COR-L47 (cell line): ENCODE results near the gene SEMA4A.
"Not testable (repeated sequence)": the region's sequence is repeated elsewhere in the genome, so short reads cannot be mapped to it uniquely, and the experiment has no call there.

ENCODE experiments used
- DNase-seq: peaks from one replicate; lab custom pipeline; 2025; lab: John Stamatoyannopoulos, UW

The SEMA4A gene

DNA sequence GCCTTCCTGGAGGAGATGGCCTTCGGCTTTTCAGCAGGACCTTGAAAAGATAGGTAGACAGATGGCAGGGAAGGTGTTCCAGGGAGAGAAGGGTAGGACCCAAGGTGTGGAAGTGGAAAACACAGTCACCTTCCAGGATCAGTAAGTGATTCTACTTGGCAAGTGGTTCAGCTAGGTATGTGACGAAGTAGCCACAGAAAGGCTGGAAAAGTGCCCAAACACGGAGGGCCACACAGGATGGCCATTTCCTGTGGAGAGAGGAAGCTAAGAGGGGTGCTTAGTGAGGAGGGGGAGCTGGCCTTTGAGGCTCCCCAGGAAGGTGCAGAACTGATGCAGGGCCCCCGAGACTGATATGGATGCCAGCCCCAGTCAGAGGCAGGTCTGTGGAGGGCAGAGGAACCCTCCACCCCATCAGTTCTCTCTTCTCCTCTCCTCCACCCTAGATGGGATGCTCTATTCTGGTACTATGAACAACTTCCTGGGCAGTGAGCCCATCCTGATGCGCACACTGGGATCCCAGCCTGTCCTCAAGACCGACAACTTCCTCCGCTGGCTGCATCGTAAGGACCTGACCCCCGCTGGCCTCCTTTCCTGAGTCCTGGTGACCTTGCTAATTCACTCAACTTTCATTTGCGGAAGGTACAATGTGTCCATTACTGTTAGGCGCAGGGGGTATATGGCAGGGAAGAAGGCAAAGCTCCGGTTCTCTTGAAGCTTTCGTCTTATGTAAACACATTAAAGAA, 6.8 kb downstream of the SEMA4A start:
- no peak for DNase-seq

DNA sequence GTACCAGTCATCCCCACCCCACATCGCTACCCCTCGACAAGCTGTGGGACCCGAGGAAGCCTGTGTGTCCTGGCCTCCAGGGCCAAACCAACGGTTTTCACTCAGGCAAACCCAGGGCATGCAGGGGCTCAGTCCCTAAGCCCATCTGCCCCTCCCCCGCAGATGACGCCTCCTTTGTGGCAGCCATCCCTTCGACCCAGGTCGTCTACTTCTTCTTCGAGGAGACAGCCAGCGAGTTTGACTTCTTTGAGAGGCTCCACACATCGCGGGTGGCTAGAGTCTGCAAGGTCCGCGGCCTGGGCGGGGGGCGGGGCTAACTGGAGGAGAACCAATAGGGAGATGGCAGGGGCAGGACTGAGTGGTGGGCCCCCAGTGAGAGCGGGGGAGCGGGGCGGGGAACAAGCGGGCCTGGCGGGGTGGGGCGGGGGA, 7.4 kb downstream of the SEMA4A start:
- no peak for DNase-seq

DNA sequence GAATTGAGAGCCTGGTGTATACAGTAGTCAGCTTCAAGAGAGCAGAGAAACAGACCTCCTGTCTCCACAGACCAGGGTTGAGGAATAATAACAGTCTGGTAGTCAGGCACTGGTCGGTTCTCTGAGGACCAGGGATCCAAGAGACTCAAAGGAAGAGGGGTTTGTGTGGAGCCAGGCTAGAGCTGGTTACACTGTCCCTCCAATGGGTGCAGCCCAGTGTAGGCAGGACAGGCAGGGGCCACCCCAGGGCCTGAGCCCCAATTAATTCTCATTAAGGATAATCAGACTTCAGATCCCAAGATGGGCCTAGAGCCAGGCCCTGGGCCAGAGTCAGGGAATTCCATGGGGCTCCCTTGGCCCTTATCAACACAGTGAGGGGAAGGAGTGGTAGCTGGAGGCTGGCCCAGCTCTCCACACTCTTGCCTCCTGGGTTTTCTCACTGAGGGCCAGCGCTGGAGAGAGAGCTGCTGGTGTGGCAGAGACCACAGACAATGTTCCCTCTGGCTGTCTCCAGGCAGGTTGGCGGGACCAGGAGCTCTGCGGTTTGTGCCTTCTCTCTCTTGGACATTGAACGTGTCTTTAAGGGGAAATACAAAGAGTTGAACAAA, 9.1 kb downstream of the SEMA4A start:
- DNase-seq = no peak

DNA sequence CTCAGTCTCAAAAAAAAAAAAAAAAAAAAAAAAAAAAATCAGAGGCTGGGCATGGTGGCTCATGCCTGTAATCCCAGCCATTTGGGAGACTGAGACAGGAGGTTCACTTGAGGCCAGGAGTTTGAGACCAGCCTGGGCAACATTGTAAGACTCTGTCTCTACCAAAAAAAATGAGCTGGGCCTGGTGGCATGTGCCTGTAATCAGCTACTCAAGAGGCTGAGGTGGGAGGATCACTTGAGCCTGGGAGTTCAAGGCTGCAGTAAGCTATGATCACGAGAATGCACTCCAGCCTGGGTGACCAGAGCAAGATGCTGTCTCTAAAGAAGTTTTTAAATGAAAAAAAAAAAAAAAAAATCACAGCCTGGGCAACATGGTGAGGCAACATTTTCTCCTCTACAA, 10.3 kb downstream of the SEMA4A start:
- no peak for DNase-seq

DNA sequence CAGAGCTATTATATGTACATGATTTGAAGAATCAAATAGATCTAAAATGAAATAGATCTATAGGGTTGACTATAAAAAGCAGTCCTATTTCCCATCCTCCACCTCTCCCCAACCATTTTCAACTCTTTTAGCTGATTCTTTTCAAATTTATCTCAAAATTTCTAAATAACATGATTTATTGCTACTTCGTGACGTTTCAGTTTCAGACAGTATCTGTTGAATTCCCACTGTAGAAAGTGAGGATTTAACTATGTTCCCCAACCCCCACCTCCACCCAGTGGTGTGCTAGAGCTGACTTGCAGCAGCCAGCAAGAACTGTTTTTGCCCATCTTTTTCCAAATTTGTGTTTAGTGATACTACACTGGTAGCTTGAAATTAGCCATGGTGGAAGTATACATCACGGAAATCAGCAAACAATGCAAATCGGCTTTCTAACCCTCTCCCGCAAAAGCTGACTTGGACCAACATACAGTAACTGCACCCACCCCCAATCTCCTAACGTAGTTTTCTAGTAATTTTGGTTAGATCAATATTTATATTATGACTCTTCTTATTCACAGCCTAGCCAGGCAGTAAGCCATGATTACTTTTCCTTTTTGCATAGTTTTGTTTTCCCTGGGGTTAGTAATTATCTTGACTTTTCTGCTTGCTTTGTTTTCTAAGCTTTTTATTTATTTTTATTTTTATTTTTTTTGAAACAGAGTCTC, 10.9 kb downstream of the SEMA4A start:
- no peak for DNase-seq

DNA sequence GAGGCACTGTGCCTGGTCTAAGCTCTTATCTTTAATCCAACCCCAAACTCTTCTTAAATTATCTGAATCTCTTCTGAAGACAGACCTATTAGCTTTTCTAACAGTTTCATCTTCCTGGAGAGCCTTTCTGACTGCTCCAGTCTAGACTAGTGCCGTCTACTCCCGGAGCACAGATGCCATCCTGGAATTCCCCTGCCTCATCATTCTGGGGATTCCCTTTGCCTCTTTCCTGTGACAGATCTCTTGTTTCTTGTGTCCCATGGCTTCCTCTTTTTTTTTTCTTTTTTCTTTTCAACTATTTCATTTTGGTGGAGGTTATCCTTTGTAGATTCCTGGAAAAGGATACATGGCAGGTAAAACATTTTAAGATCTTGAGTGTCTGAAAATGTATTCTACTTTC, 11.7 kb downstream of the SEMA4A start:
- DNase-seq = no peak

DNA sequence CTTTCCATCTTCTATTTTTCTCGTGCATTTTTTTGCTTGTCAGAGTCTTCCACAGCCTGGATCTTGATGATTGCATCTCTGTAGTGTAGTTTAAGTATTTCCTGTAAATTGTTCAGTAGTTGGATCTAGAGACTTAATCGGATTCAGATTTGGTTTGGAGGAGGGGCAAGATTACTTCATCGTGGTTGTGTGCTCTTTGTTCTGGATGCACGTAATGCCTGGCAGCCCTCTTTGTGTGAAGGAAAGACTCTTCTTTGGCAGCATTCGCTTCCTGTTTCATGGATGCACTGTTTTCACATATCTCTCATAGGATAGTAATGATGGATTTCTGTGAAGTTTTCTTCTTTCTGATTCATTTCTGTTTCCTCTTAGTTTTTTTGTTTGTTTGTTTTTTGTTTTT, 14.2 kb downstream of the SEMA4A start:
- DNase-seq = no peak

DNA sequence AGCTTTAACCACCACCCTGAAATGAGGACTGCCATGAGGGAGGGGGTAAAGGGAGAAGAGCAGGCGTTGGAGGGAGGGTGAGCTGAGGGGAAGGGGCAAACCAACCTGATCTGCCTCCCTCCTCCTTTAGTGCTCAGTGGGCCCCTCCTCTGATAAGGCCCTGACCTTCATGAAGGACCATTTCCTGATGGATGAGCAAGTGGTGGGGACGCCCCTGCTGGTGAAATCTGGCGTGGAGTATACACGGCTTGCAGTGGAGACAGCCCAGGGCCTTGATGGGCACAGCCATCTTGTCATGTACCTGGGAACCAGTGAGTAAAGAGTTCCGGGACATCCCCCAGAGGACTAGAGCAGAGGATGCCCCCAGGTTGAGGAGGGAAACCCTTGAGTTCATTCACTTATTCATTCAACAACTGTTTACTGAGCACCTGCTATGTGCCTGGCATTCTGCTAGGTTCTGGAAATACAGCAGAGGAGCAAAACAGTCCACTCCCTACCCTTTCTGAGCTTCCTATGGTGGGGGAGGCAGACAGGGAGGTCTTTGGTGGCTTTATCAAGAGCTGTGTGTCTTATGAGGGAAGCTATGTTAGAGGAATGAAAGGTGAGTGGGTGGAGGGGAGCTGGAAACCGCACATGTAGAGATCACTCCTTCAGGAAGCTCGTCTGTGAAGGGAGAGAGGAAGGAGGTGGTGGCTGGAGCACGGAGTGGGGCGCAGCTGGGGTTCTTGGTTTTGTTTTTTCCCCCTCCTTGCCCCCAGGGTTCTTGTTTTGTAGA, 19.5 kb downstream of the SEMA4A start:
- DNase-seq = no peak

DNA sequence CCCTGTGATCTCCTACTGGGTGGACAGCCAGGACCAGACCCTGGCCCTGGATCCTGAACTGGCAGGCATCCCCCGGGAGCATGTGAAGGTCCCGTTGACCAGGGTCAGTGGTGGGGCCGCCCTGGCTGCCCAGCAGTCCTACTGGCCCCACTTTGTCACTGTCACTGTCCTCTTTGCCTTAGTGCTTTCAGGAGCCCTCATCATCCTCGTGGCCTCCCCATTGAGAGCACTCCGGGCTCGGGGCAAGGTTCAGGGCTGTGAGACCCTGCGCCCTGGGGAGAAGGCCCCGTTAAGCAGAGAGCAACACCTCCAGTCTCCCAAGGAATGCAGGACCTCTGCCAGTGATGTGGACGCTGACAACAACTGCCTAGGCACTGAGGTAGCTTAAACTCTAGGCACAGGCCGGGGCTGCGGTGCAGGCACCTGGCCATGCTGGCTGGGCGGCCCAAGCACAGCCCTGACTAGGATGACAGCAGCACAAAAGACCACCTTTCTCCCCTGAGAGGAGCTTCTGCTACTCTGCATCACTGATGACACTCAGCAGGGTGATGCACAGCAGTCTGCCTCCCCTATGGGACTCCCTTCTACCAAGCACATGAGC, 23.3 kb downstream of the SEMA4A start:
- no peak for DNase-seq

DNA sequence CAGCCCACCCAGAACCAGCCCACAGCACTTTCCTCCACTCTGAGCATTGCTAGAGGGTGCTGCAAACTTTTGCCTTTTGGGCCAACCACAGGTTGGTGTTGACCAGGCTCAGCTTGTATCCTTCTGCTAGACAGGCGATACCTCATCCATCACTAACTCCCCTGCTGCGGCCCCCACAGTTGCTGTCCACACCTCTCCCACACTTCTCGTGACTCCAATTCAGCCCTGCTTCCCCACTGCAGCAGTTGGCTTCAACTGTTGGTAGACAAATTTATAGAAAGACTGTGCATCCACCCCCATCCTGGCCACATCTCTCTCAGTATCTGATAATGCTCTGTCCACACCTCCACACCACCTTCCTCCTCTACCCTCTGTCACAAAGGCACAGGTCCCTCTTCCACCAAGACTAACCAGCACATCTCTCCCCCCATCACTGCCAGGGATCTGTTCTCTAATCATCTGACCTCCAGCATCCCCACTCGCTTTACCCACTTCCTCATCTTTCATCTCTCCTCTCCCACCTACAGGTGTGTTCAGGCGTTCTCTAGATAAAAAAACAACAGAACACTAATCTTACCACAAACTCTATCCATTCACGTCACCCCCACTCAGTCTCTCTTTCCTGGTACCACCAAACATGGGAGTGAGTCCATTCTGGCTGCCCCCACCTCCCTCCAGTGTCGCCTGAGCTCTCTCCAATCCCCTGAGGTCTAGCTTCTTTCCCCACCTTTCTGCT, 24.7 kb downstream of the SEMA4A start:
- DNase-seq = no peak

DNA sequence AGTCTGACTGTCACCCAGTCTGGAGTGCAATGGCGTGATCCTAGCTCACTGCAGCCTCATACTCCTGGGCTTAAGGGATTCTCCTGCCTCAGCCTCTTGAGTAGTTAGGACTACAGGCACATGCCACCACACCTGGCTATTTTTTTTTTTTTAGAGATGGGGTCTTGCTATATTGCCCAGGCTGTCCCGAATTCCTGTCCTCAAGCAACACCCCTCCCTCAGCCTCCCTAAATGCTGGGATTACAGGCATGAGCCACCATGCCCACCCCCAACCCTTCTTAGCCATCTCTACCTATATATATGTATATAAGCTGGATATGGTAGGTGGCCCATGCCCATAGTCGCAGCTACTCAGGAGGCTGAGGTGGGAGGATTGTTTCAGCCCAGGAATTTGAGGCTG, 27.1 kb downstream of the SEMA4A start:
- DNase-seq = no peak

DNA sequence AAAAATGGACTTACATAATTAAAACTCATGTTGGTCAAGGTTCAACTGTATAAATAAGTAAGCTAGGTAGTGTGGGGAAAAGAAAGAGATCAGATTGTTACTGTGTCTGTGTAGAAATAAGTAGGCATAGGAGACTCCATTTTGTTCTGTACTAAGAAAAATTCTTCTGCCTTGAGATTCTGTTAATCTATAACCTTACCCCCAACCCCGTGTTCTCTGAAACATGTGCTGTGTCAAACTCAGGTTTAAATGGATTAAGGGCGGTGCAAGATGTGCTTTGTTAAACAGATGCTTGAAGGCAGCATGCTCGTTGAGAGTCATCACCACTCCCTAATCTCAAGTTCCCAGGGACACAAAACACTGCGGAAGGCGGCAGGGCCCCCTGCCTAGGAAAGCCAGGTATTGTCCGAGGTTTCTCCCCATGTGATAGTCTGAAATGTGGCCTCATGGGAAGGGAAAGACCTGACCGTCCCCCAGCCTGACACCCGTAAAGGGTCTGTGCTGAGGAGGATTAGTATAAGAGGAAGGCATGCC, 28.1 kb downstream of the SEMA4A start:
- DNase-seq = not testable (repeated sequence)

DNA sequence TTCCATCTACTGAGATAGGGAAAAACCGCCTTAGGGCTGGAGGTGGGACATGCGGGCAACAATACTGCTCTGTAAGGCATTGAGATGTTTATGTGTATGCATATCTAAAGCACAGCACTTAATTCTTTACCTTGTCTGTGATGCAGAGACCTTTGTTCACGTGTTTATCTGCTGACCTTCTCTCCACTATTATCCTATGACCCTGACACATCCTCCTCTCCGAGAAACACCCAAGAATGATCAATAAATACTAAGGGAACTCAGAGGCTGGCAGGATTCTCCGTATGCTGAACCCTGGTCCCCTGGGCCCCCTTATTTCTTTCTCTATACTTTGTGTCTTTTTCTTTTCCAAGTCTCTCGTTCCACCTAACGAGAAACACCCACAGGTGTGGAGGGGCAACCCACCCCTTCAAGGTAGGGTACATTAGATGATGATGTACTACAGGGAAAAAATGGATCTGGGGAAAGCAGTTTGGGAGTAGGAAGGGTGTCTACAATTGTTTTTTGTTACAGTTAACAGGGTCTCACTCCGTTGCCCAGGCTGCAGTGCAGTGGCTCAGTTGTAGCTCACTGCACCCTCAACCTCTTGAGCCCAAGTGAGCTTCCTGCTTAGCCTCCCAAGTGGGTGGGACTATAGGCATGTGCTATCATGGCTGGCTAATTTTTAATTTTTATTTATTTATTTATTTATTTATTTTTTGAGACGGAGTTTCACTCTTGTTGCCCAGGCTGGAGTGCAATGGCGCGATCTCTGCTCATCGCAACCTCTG, 28.8 kb downstream of the SEMA4A start:
- DNase-seq = not testable (repeated sequence)

DNA sequence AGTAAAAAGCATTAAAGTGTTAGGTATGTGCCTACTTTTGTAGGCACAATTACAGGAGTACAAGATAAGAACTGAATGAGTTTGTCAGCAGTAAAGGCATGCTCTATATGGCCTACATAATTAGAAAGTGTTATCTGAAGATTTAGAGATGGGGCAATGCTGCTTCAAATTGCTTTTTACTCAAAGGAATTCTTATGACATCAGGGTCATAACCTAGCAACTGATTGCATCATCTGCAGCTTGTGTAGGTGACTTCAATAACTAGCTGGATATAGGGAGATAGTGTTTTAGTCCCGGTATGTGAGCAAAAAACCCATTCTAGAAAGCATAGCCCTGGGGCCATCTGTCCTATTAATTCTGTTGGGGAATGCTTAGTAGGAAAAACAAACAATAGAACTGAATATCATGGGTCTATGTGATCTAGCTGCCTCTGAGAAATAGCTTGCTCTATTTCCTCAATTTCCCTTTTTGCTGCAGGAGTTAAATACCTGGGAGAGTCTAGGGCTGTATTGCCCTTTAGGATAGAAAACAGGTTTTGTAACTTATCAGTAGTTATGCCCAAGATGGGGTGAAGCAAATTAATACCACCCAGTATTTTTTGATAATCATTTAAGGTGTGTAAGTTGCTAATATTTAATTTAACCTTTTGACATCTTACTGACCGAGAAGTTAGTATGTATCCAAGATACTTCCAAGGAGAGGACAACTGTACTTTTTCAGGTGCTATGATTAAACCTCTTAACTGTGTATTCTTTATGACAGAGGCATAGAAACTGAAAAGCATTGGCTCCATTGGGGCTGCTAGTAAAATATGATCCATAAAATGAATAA, 33.2 kb downstream of the SEMA4A start:
- DNase-seq = not testable (repeated sequence)

DNA sequence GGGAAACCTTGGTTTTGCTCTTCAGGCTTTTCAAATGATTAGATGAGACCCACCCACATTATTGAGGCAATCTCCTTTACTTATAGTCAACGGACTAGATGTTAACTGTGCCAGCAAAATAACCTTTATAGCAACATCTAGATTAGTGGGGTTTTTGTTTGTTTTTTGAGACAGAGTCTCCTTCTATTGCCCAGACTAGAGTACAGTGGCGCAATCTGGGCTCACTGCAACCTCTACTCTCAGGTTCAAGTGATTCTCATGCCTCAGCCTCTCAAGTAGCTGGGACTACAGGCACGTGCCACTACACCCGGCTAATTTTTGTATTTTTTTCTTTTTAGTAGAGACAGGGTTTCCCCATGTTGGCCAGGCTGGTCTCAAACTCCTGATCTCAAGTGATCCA, 36.9 kb downstream of the SEMA4A start:
- DNase-seq = not testable (repeated sequence)

DNA sequence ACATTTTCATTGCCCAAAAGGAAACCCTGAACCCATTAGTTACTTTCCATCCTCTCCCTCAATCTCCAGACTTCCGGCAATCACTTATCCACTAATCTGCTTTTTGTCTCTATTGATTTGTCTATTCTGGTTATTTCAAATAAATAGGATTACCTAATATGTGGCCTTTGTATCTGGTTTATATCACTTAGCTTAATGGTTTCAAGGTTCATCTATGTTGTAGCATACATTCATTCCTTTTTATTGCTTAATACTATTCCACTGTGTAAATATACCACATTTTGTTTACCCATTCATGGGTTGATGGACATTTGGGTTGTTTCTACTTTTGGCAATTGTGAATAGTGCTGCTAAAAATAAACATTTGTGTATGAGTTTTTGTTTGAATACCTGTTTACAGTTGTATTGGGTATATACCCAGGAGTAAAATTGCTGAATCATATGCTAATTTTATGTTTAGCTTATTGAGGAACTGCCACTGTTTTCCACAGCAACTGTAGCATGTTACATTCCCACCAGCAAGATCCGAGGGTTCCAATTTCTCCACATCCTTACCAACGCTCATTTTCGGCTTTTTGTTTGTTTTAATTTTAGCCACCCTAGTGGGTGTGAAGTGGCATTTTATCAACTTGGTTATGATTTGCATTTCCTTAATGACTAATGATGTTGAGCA, 38.0 kb downstream of the SEMA4A start:
- DNase-seq = no peak

DNA sequence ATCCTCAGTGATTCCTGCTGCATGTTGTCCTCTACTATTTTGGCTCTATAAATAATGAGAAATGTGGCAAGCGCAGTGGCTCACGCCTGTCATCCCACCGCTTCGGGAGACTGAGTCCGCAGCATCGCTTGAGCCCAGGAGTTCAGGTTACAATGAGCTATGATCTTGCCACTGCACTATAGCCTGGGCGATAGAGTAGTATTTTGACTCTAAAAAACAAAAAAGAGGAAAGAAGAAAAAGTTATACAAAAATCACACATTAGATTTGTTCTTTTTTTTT, 39.8 kb downstream of the SEMA4A start:
- no peak for DNase-seq

DNA sequence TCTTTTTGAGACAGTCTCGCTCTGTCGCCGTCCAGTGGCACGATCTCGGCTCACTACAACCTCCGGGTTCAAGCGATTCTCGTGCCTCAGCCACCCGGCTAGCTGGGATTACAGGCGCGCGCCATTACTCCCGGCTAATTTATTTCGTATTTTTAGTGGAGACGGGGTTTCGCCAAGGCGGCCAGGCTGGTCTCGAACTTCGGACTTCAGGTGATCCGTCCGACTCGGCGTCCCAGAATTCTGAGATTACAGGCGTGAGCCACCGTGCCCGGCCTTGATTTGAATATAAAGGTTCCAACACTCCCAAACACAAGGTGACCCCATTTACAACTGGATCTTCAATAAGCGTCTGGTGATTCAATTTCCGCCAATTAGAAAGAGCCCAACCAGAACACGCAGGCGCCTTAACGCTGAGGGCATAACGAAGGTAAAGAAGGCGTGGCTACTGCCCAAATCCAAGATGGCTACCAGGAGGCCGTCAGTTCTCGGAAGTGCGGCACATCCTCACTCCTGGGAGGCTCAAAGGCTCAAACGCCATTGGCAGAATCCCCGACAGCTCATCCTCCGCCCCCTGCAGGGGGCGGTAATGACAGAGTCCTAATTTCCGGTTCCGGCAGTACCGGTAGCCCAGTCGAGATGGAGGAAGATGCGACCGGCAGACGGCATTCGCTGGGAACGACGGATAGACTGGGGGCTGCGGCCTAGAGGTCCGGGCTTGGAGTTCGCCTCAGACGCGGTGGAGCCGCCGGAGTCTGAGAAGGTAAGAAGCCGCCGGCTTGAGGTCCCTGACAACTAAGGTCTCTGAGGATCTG, 40.3 kb downstream of the SEMA4A start, which contains the start of gene SLC25A44:
SLC25A44 (plus strand) TSS at position 617 of the 812 bp plus-strand sequence. CDS start 5,744 bp downstream, outside the sequence.
- DNase-seq = peak; percentile 99
